ENCODE data around the gene SPG7.

The SPG7 gene

DNA sequence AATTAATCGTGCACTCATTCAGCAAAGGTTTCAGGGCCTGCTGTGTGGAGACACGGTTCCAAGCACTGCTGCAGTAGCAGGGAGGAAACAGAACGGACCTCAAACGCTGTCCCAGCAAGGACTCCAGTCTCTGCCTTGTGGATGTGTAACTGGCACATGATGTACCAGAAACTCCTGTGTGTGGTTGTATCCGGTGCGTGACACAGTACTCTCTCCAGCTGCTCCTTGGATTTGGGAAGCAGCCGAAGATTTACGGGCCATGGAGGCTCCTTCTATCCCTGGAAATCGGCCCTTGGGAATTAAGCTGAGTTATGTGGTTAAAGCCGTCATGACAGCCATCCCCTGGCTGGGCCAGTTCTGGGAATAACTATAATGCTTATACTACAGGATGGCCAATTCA is 9.4 kb upstream of the SPG7 start (continued):
- no peak for TF ChIP-seq KLF10 (tag by site-specific recombination; IDR thresholded peaks at IDR 0.05)
- TF ChIP-seq, protein P1, sequence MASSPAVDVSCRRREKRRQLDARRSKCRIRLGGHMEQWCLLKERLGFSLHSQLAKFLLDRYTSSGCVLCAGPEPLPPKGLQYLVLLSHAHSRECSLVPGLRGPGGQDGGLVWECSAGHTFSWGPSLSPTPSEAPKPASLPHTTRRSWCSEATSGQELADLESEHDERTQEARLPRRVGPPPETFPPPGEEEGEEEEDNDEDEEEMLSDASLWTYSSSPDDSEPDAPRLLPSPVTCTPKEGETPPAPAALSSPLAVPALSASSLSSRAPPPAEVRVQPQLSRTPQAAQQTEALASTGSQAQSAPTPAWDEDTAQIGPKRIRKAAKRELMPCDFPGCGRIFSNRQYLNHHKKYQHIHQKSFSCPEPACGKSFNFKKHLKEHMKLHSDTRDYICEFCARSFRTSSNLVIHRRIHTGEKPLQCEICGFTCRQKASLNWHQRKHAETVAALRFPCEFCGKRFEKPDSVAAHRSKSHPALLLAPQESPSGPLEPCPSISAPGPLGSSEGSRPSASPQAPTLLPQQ (tag by site-specific recombination; IDR thresholded peaks at IDR 0.05), result no peak
- TF ChIP-seq ZNF10 (tag by site-specific recombination; IDR thresholded peaks at IDR 0.05), result no peak
- peak; percentile 79 for TF ChIP-seq ZNF600 (tag by site-specific recombination; IDR thresholded peaks at IDR 0.05)
- TF ChIP-seq GFI1B (tag by site-specific recombination; IDR thresholded peaks at IDR 0.05), result no peak
- TF ChIP-seq ZNF658 (tag by site-specific recombination; IDR thresholded peaks at IDR 0.05), result no peak
- TF ChIP-seq ZNF394 (tag by site-specific recombination; IDR thresholded peaks at IDR 0.05; ENCODE audit: borderline replicate concordance), result peak; percentile 49; the same call in 1 of the 2 replicates
- TF ChIP-seq ZNF561 (tag by site-specific recombination; IDR thresholded peaks at IDR 0.05; ENCODE audit: borderline replicate concordance), result 0 out of 2 replicates have a peak, but pooled peaks have one; percentile 35
- no peak for TF ChIP-seq HOXC10 (CRISPR knock-in tag; IDR thresholded peaks at IDR 0.05)
- TF ChIP-seq ZNF830 (tag by site-specific recombination; IDR thresholded peaks at IDR 0.05; ENCODE audit: low read depth), result no peak
- no peak for TF ChIP-seq KLF16 (tag by site-specific recombination; IDR thresholded peaks at IDR 0.05)
- no peak for TF ChIP-seq ZNF121 (tag by site-specific recombination; IDR thresholded peaks at IDR 0.05)
- no peak for TF ChIP-seq WT1 (tag by site-specific recombination; IDR thresholded peaks at IDR 0.05)
- no peak for TF ChIP-seq ZNF2 (tag by site-specific recombination; IDR thresholded peaks at IDR 0.05)
- TF ChIP-seq ZNF184 (tag by site-specific recombination; IDR thresholded peaks at IDR 0.05), result no peak
- no peak for TF ChIP-seq ZNF132 (tag by site-specific recombination; IDR thresholded peaks at IDR 0.05; ENCODE audit: borderline replicate concordance)
- TF ChIP-seq ZNF169 (tag by site-specific recombination; IDR thresholded peaks at IDR 0.05), result 0 out of 2 replicates have a peak, but pooled peaks have one; percentile 33
- no peak for TF ChIP-seq ZNF174 (tag by site-specific recombination; IDR thresholded peaks at IDR 0.05)
- no peak for TF ChIP-seq ZNF19 (tag by site-specific recombination; IDR thresholded peaks at IDR 0.05; ENCODE audit: low read depth)
- no peak for TF ChIP-seq SETDB1 (IDR thresholded peaks at IDR 0.05; ENCODE audit: insufficient read length, low read length)

DNA sequence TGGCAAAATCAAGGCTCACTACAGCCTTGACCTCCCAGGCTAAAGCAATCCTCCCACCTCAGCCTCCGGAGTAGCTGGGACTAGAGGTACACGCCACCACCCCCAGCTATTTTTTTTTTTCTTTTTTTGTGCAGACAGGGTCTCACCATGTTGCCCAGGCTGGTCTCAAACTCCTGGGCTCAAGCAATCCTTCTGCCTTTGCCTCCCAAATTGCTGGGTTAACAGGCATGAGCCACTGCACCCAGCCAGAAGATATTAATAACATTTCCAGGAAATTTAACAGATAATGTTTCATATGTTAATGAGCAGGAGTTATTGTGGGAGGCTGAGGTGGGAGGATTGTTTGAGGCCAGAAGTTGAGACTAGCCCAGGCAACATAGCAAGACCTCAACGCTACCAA is 8.4 kb upstream of the SPG7 start:
- H3K4me3 ChIP-seq (ENCODE audit: low read depth, low read length), result no peak overlapping the region
- ChIA-PET CTCF (no interaction called here), POLR2A (no interaction called here)
- H3K27ac ChIP-seq (ENCODE audit: extremely low read depth, low read depth, low read length), result no peak overlapping the region
- no peaks in the 10 kb centered on the region for H3K4me1 ChIP-seq (ENCODE audit: control insufficient read depth, insufficient read depth, low read length)
- no peaks in the 10 kb centered on the region for H3K9me3 ChIP-seq (ENCODE audit: control insufficient read depth, insufficient read depth, low read depth, low read length)
- no peak for TF ChIP-seq BCL11B (tag by site-specific recombination; IDR thresholded peaks at IDR 0.05; ENCODE audit: low read depth)
- TF ChIP-seq KLF8 (tag by site-specific recombination; IDR thresholded peaks at IDR 0.05), result no peak
- TF ChIP-seq SCRT1 (tag by site-specific recombination; IDR thresholded peaks at IDR 0.05; ENCODE audit: borderline replicate concordance), result no peak
- no peak for TF ChIP-seq ZNF423 (tag by site-specific recombination; IDR thresholded peaks at IDR 0.05)
- TF ChIP-seq ZNF660 (tag by site-specific recombination; IDR thresholded peaks at IDR 0.05), result no peak
- TF ChIP-seq ZNF776 (tag by site-specific recombination; IDR thresholded peaks at IDR 0.05; ENCODE audit: borderline replicate concordance), result no peak
- no peak for TF ChIP-seq ZNF560 (tag by site-specific recombination; IDR thresholded peaks at IDR 0.05; ENCODE audit: borderline replicate concordance)
- TF ChIP-seq, protein P2, sequence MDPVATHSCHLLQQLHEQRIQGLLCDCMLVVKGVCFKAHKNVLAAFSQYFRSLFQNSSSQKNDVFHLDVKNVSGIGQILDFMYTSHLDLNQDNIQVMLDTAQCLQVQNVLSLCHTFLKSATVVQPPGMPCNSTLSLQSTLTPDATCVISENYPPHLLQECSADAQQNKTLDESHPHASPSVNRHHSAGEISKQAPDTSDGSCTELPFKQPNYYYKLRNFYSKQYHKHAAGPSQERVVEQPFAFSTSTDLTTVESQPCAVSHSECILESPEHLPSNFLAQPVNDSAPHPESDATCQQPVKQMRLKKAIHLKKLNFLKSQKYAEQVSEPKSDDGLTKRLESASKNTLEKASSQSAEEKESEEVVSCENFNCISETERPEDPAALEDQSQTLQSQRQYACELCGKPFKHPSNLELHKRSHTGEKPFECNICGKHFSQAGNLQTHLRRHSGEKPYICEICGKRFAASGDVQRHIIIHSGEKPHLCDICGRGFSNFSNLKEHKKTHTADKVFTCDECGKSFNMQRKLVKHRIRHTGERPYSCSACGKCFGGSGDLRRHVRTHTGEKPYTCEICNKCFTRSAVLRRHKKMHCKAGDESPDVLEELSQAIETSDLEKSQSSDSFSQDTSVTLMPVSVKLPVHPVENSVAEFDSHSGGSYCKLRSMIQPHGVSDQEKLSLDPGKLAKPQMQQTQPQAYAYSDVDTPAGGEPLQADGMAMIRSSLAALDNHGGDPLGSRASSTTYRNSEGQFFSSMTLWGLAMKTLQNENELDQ (tag by site-specific recombination; IDR thresholded peaks at IDR 0.05; ENCODE audit: low read depth), result no peak
- TF ChIP-seq SALL2 (tag by site-specific recombination; IDR thresholded peaks at IDR 0.05; ENCODE audit: borderline replicate concordance), result no peak
- no peak for TF ChIP-seq ZNF670 (tag by site-specific recombination; IDR thresholded peaks at IDR 0.05; ENCODE audit: low read depth)
- peak; percentile 53; the same call in 1 of the 2 replicates for TF ChIP-seq ZFHX2 (tag by site-specific recombination; conservative IDR thresholded peaks at IDR 0.05)
- TF ChIP-seq KLF10 (tag by site-specific recombination; IDR thresholded peaks at IDR 0.05), result no peak
- no peak for TF ChIP-seq ZNF837 (tag by site-specific recombination; IDR thresholded peaks at IDR 0.05)
- TF ChIP-seq IKZF3 (tag by site-specific recombination; IDR thresholded peaks at IDR 0.05), result no peak
- peak; percentile 76 for TF ChIP-seq EGR2 (tag by site-specific recombination; IDR thresholded peaks at IDR 0.05; ENCODE audit: low read depth)
- no peak for TF ChIP-seq ZBTB20 (tag by site-specific recombination; IDR thresholded peaks at IDR 0.05)
- TF ChIP-seq ZNF354C (tag by site-specific recombination; IDR thresholded peaks at IDR 0.05; ENCODE audit: borderline replicate concordance, low read depth), result no peak
- TF ChIP-seq ZNF121 (tag by site-specific recombination; IDR thresholded peaks at IDR 0.05), result no peak
- no peaks in the 10 kb centered on the region; a peak in 1 of 3 replicates for H3K36me3 ChIP-seq (ENCODE audit: control insufficient read depth in 2 of 2, insufficient read depth in 1 of 2, low read length in 2 of 2)

Measured in HEK293 (cell line).